ENCODE data around the gene DNM3. TPM values are rescaled to one million over a fixed set of nuclear protein-coding genes. Genes with fewer than 3 reads are reported as not detected.

The DNM3 gene
- total RNA-seq, 1 experiment from 2014 or later: 0.11 TPM

GRCh38 chr1:172460887-172461315, 619.6 kb downstream of the DNM3 start:
- BruUV-seq (replicated peaks): no TSS peak
- H3K27me3 ChIP-seq (replicated peaks; ENCODE audit: control insufficient read depth, insufficient read depth, low read length): no peaks in the 10 kb centered on the region
- DNase-seq: no peak
- TF ChIP-seq CTCF (IDR thresholded peaks at IDR 0.05; ENCODE audit: insufficient read depth in 1 of 2, low read depth in 1 of 2, low read length in 1 of 2, severe bottlenecking in 1 of 2, unreplicated experiment in 1 of 2): no peak
- CTCF ChIA-PET: interaction anchor here (1.5 to 1.9 kb wide), 2 partner anchors 10 to 72 kb away, joined by 5 to 8 read pairs; partner anchors contain the start of gene SUCO
- Mint-ChIP-seq H3K9me3 (ENCODE audit: unreplicated experiment) (peaks cover 16% of the 10 kb centered on the region), H3K36me3 (ENCODE audit: insufficient read depth, unreplicated experiment) (no peaks in the 10 kb centered on the region), H3K4me3 (ENCODE audit: unreplicated experiment) (no peak overlapping the region), H3K27ac (ENCODE audit: unreplicated experiment) (no peak overlapping the region), H3K27me3 (ENCODE audit: insufficient read depth, unreplicated experiment) (no peaks in the 10 kb centered on the region), H3K4me1 (ENCODE audit: low read depth, unreplicated experiment) (peaks cover 41% of the 10 kb centered on the region)
- no peaks in the 10 kb centered on the region for H3K9me3 ChIP-seq
- POLR2A ChIA-PET: interaction anchor here (0.8 to 1.8 kb wide), 3 partner anchors 10 to 72 kb away, joined by 4 to 7 read pairs (median 5); partner anchors contain the start of gene SUCO
- H3K4me1 ChIP-seq: peaks cover 41% of the 10 kb centered on the region
- H3K36me3 ChIP-seq (ENCODE audit: control insufficient read depth, insufficient read depth, low read length): no peaks in the 10 kb centered on the region
- intact Hi-C loops (cut with micrococcal nuclease; ENCODE audit: unreplicated experiment): loop anchor here (1.0 kb wide), 1 partner anchor 10 kb away; no protein-coding TSS in a partner anchor
- H3K4me3 ChIP-seq (ENCODE audit: low read depth, low read length): no peak overlapping the region

Small RNA genes within 50 kb of the gene (microRNA-seq; reads per million reads assigned to microRNA genes)
- gene MIR199A2: not detected
- gene MIR3120: not detected

Other genes starting within 250 kb of the DNM3 start
- 0.18 TPM in 1 of 2 replicates, not detected in the other for gene MYOCOS, start 219.3 kb upstream of the DNM3 start, total RNA-seq (2022)
- not detected in 2 replicates for gene MYOC, start 188.8 kb upstream of the DNM3 start, total RNA-seq (2022)
- 4.3 and 4.9 TPM in 2 replicates for gene VAMP4, start 99.4 kb upstream of the DNM3 start, total RNA-seq (2022)
- 36.9 and 40.4 TPM in 2 replicates for gene METTL13, start 59.8 kb upstream of the DNM3 start, total RNA-seq (2022)

Data from Caco-2 (cell line).